Stimulated activated naive CD4-positive, alpha-beta T cell (primary cell): Measurements from ENCODE around the gene LETMD1.
"Not testable (repeated sequence)": the region's sequence is repeated elsewhere in the genome, so short reads cannot be mapped to it uniquely, and the experiment has no call there.

Source experiments
- DNase-seq, 6 experiments: peaks; one replicate each; lab custom pipeline; 2025; lab: John Stamatoyannopoulos, UW

Gene LETMD1

GRCh38 chr12:51047655-51048540 lies at the start of gene LETMD1:
TSS of gene LETMD1 (plus strand) at chr12:51048327. CDS start at chr12:51048357, 30 bp downstream.
- DNase-seq = peak; percentile 83 to 99 (median 93)

- DNase-seq = no peak
Measured at GRCh38 chr12:50999093-50999492, 49.0 kb upstream of the LETMD1 start.

GRCh38 chr12:51000245-51000644 lies 47.9 kb upstream of the LETMD1 start:
- no peak for DNase-seq

DNA sequence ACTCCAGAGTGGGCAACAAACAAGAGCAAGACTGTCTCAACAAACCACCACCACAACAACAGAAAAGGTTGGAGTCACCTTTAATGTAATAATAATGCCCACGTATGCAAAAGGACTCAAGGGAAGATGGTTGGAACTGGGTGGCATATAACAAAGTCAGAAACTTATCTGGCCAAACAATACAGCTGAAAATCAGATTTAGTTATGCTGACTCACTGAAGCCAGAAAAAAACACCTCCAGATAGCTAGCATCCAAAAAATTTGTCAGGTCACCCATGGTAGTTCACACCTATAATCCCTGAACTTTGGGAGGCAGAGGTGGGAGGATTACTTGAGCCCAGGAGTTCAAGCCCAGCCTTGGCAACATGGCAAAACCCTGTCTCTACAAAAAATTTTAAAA lies 46.3 kb upstream of the LETMD1 start:
- no peak for DNase-seq

DNA sequence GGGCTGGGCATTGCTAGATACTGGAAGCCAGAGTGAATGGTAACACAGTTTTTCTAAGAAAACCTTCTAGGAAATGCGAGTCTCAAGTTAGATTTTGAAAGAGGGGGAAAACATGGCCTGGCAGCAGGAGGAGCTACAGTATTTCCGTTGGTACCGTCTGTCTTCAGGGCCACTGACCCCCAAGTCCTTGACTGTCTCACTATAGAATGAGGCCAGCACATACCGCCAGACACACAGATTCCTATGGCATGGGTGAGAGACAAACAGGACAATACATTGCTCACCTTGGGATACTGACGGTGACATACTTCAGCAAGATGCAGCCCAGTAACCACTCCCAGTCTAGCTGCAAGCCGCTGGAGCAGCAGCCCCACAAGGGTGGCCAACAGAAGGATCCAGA lies 43.6 kb upstream of the LETMD1 start:
- DNase-seq = no peak

DNA sequence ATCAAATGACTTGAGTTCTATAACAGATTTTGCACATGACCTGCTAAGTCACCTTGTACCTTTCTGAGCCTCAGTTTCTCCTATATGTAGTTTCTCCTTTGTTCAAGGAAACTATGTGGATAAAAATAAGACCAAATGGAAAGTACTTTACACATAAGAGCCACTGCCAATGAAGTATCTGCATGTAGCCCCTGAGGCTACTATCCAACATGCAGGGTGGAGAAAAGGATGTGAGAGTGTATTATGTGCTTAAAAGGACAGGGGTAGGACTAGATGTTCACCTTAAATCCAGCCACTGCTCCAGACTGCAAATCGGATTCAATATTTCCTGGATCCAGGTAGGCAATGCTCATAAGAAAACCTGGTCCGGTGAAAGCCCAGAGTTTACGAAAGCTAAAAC lies 43.1 kb upstream of the LETMD1 start:
- DNase-seq = no peak

DNA sequence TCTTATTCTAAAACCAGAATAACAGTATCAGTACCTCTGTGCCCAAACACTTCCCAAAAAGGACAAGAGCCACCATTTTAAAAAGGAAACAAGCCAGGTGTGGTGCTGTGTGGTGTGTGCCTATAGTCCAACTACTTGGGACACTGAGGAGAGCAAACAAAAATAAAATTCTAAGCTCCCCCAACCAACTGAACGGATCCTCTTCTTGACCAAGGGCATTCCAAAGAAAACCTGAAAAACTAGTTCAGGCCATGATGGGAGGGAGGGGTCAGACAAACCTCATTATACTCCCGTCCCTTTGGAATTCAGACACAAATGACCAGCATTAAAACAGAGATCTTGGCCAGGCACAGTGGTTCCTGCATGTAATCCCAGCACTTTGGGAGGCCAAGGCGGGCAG lies 42.5 kb upstream of the LETMD1 start:
- no peak for DNase-seq

GRCh38 chr12:51008329-51009055 lies 39.6 kb upstream of the LETMD1 start:
- no peak for DNase-seq

- DNase-seq = peak; percentile 36 to 69 (median 56)
Measured at GRCh38 chr12:51009056-51009440, 39.1 kb upstream of the LETMD1 start.

- no peak for DNase-seq
Measured at GRCh38 chr12:51011955-51012354, 36.2 kb upstream of the LETMD1 start.

DNA sequence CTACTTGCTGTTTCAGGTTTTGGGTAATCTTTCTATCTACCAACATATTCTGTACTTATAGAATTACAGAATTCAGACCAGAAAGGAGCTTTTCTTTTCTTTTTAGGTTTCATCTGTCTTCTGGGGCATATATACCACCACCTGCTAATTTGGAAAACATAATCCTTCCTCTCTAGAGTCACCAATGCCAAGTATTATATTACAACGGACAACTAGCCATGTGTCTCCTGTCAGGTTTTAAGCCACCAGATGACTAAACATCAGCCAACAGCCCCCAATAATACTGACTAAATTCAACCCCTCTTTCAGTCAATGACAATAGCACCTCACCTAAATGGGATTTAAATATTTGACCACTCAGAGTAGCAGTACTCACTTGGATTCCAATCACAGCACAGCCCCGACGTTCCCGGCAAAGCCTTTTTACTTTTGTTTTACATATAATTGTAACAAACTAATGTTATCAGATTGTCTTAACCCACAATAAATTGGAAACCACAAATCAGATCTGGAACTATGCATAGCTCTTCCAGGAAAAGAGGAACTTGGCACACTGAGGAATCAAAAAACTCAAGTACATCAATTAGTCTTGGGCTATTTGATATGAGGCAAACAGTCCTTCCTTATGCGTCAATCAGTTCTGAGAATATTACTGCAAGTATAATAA lies 35.4 kb upstream of the LETMD1 start:
- DNase-seq = no peak

GRCh38 chr12:51013441-51013840 lies 34.7 kb upstream of the LETMD1 start:
- no peak for DNase-seq

GRCh38 chr12:51014467-51014866 lies 33.7 kb upstream of the LETMD1 start:
- DNase-seq = not testable (repeated sequence)

GRCh38 chr12:51017452-51017851 lies 30.7 kb upstream of the LETMD1 start:
- no peak for DNase-seq

- DNase-seq = no peak
Measured at GRCh38 chr12:51018956-51019355, 29.2 kb upstream of the LETMD1 start.

- no peak for DNase-seq
Measured at GRCh38 chr12:51019927-51020326, 28.2 kb upstream of the LETMD1 start.

GRCh38 chr12:51020448-51021182 lies 27.5 kb upstream of the LETMD1 start:
- DNase-seq = no peak

DNA sequence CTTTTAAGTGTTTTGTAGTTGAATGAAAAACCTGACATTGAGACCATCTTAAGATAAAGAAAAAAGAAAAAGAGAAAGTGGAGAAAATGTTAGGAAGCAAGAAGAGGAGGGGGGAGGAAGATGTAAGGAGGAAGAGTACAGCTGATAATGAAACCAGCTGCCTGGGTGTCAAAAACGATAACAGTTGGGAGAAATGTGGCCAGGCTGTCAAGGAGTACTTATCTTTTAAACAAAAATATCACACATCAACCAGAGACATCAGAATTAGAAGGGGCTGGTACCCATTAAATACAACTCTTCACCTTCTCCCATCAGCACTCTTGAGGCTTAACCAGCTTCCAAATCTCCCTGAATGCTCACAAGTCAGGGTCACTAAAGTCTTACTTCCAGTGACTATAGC lies 26.4 kb upstream of the LETMD1 start:
- no peak for DNase-seq

GRCh38 chr12:51023625-51024382 lies 24.3 kb upstream of the LETMD1 start:
- no peak for DNase-seq

- peak in 2 of 6 experiments; percentile 43 to 59 for DNase-seq
Measured at GRCh38 chr12:51025338-51025835, 22.7 kb upstream of the LETMD1 start.
